ENCODE results near the gene LCN12. TPM values are rescaled to one million over a fixed set of nuclear protein-coding genes. Genes with fewer than 3 reads are reported as not detected.

LCN12 gene
- total RNA-seq, 2 donors from 2014 or later, result 6.5 to 8.6 TPM

- Histone ChIP-seq H3K9me3 (no peaks in the 10 kb centered on the region), H3K4me3 (no peak overlapping the region), H3K27ac (no peak overlapping the region), H3K27me3 (no peaks in the 10 kb centered on the region), H3K4me1 (peaks cover 4% of the 10 kb centered on the region), H3K36me3 (no peaks in the 10 kb centered on the region), H3K9ac (ENCODE audit: low read depth in 2 of 2, low read length in 2 of 2) (no peak overlapping the region)
- intact Hi-C loops (cut with DNase I), result no loop called here
- no peak for DNase-seq
- TF ChIP-seq CTCF (IDR thresholded peaks at IDR 0.05), result no peak
Measured at GRCh38 chr9:136954270-136955083, 2.4 kb downstream of the LCN12 start.

DNA sequence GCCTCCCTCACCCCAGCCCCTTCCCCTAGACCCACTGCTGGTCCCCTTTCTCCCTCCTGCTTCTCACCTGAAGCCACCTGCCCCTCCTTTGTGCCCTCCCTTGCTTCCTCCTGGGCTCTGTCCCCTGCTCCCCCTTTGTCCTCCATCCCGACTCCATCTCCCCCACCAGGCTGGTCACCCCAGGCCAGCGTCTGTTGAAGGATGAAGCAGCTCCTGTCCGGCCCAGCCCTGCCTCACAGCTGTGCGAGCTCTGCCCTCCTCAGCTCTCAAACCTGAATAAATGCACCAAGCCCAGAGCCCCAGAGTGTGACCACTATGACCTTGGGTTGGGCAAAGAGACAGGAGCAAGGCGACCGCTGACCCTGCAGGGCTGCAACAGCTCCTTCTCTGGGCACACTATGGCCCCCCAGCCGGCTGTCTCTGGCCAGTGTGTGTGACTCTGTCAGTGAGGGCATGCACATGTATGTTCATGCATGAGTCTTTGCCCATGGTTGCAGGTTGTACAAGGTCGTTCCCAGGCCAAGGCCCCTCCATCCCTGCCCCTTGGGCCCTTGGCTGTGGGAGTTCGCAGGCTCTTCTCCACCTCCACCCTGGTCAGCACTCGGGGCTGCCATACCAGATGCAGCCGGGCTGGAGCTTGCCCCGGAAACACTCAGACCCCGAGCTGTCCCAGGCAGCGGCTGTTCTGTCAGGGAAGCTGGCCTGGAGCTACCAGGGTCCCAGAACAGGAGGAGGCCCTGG is 3.3 kb downstream of the LCN12 start:
- Histone ChIP-seq H3K9ac (ENCODE audit: low read depth in 2 of 2, low read length in 2 of 2) (no peak overlapping the region), H3K27me3 (no peaks in the 10 kb centered on the region), H3K36me3 (no peaks in the 10 kb centered on the region), H3K9me3 (no peaks in the 10 kb centered on the region), H3K4me1 (peaks cover 4% of the 10 kb centered on the region), H3K4me3 (no peak overlapping the region), H3K27ac (no peak overlapping the region)
- DNase-seq, result no peak
- intact Hi-C loops (cut with DNase I), result no loop called here
- TF ChIP-seq CTCF (IDR thresholded peaks at IDR 0.05), result no peak

DNA sequence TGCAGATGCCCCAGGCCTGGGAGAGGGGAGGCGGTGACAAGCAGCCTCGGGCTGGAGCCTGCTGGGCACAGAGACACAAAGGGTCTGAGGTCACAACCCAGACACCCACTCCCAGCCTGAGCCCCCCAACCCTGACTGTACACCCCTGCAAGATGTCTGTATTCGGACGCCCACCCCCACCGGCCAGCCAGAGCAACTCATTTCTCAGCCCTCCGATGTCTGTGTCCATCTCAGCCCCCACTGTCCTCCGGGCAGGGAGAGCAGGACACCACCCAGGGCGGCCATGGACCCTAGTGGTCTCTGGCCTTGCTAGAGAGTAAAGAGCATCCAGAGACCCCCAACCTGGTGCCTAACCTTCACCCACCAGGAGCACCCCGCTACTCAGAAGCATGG is 3.9 kb downstream of the LCN12 start:
- H3K9ac ChIP-seq (ENCODE audit: low read depth in 2 of 2, low read length in 2 of 2), result no peak overlapping the region
- intact Hi-C loops (cut with DNase I), result no loop called here
- TF ChIP-seq CTCF (IDR thresholded peaks at IDR 0.05), result no peak
- no peaks in the 10 kb centered on the region for H3K36me3 ChIP-seq
- no peak overlapping the region for H3K27ac ChIP-seq
- H3K4me1 ChIP-seq, result peaks cover 4% of the 10 kb centered on the region
- H3K27me3 ChIP-seq, result no peaks in the 10 kb centered on the region
- no peak overlapping the region for H3K4me3 ChIP-seq
- no peaks in the 10 kb centered on the region for H3K9me3 ChIP-seq
- DNase-seq, result no peak

DNA sequence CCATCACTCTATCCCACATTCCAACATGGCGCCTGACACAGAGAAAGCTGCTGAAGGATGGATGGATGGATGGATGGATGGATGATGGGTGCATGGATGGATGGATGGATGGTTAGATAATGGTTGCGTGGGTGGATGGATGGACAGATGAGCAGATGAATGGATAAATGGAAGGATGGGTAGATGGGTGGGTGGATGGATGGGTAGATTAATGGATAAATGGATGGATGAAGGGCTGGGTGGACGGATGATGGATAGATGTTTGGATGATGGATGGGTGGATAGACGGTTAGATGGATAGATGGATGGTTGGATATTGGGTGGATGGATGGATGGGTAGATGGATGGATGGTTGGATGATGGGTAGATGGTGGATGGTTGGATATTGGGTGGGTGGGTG is 4.5 kb downstream of the LCN12 start:
- no peak overlapping the region for H3K9ac ChIP-seq (ENCODE audit: low read depth in 2 of 2, low read length in 2 of 2)
- no peak overlapping the region for H3K4me3 ChIP-seq
- intact Hi-C loops (cut with DNase I), result no loop called here
- H3K9me3 ChIP-seq, result no peaks in the 10 kb centered on the region
- no peak for TF ChIP-seq CTCF (IDR thresholded peaks at IDR 0.05)
- DNase-seq, result no peak
- peaks cover under 1% of the 10 kb centered on the region for H3K4me1 ChIP-seq
- H3K27ac ChIP-seq, result no peak overlapping the region
- H3K36me3 ChIP-seq, result no peaks in the 10 kb centered on the region
- no peaks in the 10 kb centered on the region for H3K27me3 ChIP-seq

DNA sequence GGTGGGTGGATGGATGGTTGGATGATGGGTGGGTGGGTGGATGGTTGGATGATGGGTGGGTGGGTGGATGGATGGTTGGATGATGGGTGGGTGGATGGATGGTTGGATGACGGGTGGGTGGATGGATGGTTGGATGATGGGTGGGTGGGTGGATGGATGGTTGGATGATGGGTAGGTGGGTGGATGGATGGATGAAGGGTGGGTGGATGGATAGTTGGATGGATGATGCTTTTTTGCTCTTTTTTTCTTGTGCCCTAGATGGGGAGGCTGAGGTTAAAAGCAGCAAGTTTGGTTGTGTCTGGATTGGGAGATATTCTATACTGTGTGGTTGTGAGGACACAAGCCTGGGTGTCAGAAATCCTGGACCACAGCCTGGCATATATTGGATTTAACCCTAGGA is 5.4 kb downstream of the LCN12 start:
- TF ChIP-seq CTCF (IDR thresholded peaks at IDR 0.05), result no peak
- Histone ChIP-seq H3K4me3 (no peak overlapping the region), H3K27ac (no peak overlapping the region), H3K9me3 (no peaks in the 10 kb centered on the region), H3K36me3 (no peaks in the 10 kb centered on the region), H3K4me1 (no peaks in the 10 kb centered on the region), H3K9ac (ENCODE audit: low read depth in 2 of 2, low read length in 2 of 2) (no peak overlapping the region), H3K27me3 (no peaks in the 10 kb centered on the region)
- DNase-seq, result no peak
- intact Hi-C loops (cut with DNase I), result no loop called here

Data from colonic mucosa (tissue), 4 donors.